ENCODE results near the gene VPS54.
"Not testable (repeated sequence)": the region's sequence is repeated elsewhere in the genome, so short reads cannot be mapped to it uniquely, and the experiment has no call there.

VPS54 gene

DNA sequence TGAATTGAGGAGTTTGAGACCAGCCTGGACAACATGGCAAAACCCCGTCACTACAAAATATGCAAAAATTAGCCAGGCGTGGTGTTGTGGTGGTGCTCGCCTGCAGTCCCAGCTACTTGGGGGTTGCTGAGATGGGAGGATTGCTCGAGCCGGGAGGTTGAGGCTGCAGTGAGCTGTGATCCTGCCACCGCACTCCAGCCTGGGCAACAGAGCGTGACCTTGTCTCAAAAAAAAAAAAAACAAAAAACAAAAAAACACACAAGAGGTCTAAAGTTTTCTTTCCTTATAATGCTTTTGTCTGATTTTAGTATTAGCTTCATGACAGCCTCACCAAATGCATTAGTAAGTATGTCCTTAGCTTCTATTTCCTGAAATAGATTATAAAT is 43.1 kb downstream of the VPS54 start:
- in situ Hi-C loops (cut with HindIII; ENCODE audit: low pct_unique_long_range_greater_than_20kb, low sequenced_read_pairs), result no loop called here
- no peak for TF ChIP-seq JUND (IDR thresholded peaks at IDR 0.05; ENCODE audit: low read depth)
- DNase-seq (ENCODE audit: low read depth in 1 of 2, low spot score in 1 of 2), result no peak

DNA sequence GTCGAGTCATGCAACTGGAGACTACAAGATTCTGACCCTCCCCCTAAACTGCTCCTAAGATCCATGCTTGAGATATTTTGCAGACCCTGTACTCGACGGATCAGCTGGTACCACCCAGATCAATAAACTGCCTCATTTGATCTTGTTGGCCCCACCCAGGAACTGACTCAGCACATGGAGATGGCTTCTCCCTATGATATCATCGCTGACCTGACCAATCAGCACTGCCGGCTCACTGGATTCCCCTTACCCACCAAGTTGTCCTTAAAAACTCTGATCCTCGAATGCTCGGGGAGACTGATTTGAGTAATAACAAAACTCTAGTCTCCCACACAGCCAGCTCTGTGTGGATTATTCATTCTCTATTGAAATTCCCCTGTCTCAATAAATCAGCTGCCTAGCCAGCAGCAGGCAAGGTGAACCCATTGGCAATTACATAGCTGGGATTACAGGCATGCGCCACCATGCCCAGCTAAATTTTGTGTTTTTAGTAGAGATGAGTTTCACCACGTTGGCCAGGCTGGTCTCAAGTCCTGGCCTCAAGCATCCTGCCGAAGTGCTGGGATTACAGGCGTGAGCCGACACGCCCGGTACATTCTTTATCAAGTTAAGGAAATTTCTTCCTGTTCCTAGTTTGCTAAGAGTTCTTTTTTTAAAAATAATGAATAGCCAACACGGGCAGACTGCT is 43.6 kb downstream of the VPS54 start:
- no peak for DNase-seq (ENCODE audit: low read depth in 1 of 2, low spot score in 1 of 2)
- no peak for TF ChIP-seq JUND (IDR thresholded peaks at IDR 0.05; ENCODE audit: low read depth)
- in situ Hi-C loops (cut with HindIII; ENCODE audit: low pct_unique_long_range_greater_than_20kb, low sequenced_read_pairs), result no loop called here

GRCh38 chr2:63975036-63975435 is 44.2 kb downstream of the VPS54 start:
- DNase-seq (ENCODE audit: low read depth in 1 of 2, low spot score in 1 of 2); in situ Hi-C loops (cut with HindIII; ENCODE audit: low pct_unique_long_range_greater_than_20kb, low sequenced_read_pairs): not testable (repeated sequence)

- in situ Hi-C loops (cut with HindIII; ENCODE audit: low pct_unique_long_range_greater_than_20kb, low sequenced_read_pairs), result no loop called here
- DNase-seq (ENCODE audit: low read depth in 1 of 2, low spot score in 1 of 2), result no peak
- no peak for TF ChIP-seq JUND (IDR thresholded peaks at IDR 0.05; ENCODE audit: low read depth)
Observed at GRCh38 chr2:63962186-63962585, 57.0 kb downstream of the VPS54 start.

GRCh38 chr2:63950414-63950813 is 68.8 kb downstream of the VPS54 start:
- DNase-seq (ENCODE audit: low read depth in 1 of 2, low spot score in 1 of 2), result no peak
- in situ Hi-C loops (cut with HindIII; ENCODE audit: low pct_unique_long_range_greater_than_20kb, low sequenced_read_pairs), result no loop called here
- no peak for TF ChIP-seq JUND (IDR thresholded peaks at IDR 0.05; ENCODE audit: low read depth)

GRCh38 chr2:63942788-63943187 is 76.4 kb downstream of the VPS54 start:
- no peak for DNase-seq (ENCODE audit: low read depth in 1 of 2, low spot score in 1 of 2)
- in situ Hi-C loops (cut with HindIII; ENCODE audit: low pct_unique_long_range_greater_than_20kb, low sequenced_read_pairs), result no loop called here
- TF ChIP-seq JUND (IDR thresholded peaks at IDR 0.05; ENCODE audit: low read depth), result no peak

GRCh38 chr2:63932104-63932503 is 87.1 kb downstream of the VPS54 start:
- in situ Hi-C loops (cut with HindIII; ENCODE audit: low pct_unique_long_range_greater_than_20kb, low sequenced_read_pairs); DNase-seq (ENCODE audit: low read depth in 1 of 2, low spot score in 1 of 2): not testable (repeated sequence)

GRCh38 chr2:63926815-63927214 is 92.4 kb downstream of the VPS54 start:
- in situ Hi-C loops (cut with HindIII; ENCODE audit: low pct_unique_long_range_greater_than_20kb, low sequenced_read_pairs), result no loop called here
- no peak for TF ChIP-seq JUND (IDR thresholded peaks at IDR 0.05; ENCODE audit: low read depth)
- DNase-seq (ENCODE audit: low read depth in 1 of 2, low spot score in 1 of 2), result no peak

DNA sequence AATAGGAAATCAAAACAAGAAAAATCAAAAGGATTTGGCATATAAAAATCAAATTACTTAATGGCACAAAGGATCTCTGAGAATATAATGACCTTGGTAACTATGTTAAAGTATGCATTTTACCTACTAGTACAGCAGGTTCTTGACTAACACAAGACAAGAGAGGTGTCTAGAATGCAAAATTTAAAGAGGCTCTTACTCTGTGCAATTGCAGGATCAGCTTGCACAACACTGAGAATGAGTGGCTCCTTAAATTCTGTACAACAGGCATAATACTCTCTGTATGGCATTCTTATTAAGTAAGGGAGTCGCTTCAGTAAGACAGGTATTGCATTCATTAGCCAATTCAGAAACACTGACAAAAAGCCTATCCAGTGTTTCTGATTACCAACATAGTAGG is 104.9 kb downstream of the VPS54 start:
- DNase-seq (ENCODE audit: low read depth in 1 of 2, low spot score in 1 of 2), result no peak
- TF ChIP-seq JUND (IDR thresholded peaks at IDR 0.05; ENCODE audit: low read depth), result no peak
- in situ Hi-C loops (cut with HindIII; ENCODE audit: low pct_unique_long_range_greater_than_20kb, low sequenced_read_pairs), result no loop called here

DNA sequence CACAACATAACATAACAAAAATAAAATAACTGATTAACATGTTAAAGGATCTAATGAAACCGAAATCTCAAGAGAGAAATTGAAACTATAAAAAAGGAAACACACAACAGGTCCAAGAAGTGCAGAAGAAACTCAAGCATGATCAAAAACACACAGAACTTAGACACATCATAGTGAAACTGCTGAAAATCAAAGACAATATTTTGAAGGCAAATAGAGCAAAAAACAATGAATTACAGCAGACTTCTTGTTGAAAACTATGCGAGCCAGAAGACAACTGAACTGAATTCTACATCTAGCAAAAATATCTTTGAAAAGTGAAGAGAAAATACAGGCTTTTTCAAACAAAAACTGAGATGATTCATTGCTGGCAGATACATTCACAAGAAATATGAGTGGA is 116.2 kb downstream of the VPS54 start:
- TF ChIP-seq JUND (IDR thresholded peaks at IDR 0.05; ENCODE audit: low read depth), result no peak
- in situ Hi-C loops (cut with HindIII; ENCODE audit: low pct_unique_long_range_greater_than_20kb, low sequenced_read_pairs), result no loop called here
- no peak for DNase-seq (ENCODE audit: low read depth in 1 of 2, low spot score in 1 of 2)

DNA sequence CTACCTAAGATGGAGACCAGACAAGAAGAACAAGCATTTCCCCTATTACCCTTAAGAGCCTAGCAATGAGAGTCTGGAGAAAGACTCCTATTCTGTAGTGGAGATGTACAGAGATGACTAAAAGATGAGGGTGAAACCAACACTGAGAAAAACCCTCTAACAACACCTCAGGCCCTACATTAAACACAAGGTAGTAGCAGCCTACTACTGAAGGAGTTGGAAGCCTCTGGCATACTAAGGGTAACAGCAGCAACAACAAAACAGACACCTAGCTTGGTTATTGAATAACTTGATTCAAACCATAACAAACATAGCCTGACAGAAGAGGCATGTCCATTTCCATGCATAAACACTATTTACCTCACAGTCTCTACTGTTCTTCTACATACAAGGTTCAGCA is 117.1 kb downstream of the VPS54 start:
- no peak for TF ChIP-seq JUND (IDR thresholded peaks at IDR 0.05; ENCODE audit: low read depth)
- in situ Hi-C loops (cut with HindIII; ENCODE audit: low pct_unique_long_range_greater_than_20kb, low sequenced_read_pairs), result no loop called here
- no peak for DNase-seq (ENCODE audit: low read depth in 1 of 2, low spot score in 1 of 2)

GRCh38 chr2:63899639-63900038 is 119.6 kb downstream of the VPS54 start:
- TF ChIP-seq JUND (IDR thresholded peaks at IDR 0.05; ENCODE audit: low read depth), result no peak
- in situ Hi-C loops (cut with HindIII; ENCODE audit: low pct_unique_long_range_greater_than_20kb, low sequenced_read_pairs), result no loop called here
- DNase-seq (ENCODE audit: low read depth in 1 of 2, low spot score in 1 of 2), result no peak

GRCh38 chr2:63898839-63899238 is 120.4 kb downstream of the VPS54 start:
- in situ Hi-C loops (cut with HindIII; ENCODE audit: low pct_unique_long_range_greater_than_20kb, low sequenced_read_pairs), result no loop called here
- no peak for DNase-seq (ENCODE audit: low read depth in 1 of 2, low spot score in 1 of 2)
- TF ChIP-seq JUND (IDR thresholded peaks at IDR 0.05; ENCODE audit: low read depth), result no peak

DNA sequence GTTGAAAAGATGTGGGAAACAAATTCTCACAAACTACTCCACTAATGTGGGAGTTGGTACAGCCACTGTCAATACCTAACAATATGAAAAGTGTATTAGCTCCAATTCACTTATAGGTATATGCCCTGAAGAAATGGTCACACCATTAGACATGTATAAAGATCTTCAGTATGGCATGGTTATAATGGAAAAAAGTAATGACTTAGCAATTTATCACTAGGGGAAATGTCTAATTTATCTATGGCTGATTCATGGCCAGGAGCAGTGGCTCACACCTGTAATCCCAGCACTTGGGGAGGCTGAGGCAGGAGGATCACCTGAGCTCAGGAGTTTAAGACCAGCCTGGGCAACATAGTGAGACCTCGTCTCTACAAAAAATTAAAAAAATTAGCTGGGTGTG is 125.1 kb downstream of the VPS54 start:
- DNase-seq (ENCODE audit: low read depth in 1 of 2, low spot score in 1 of 2), result no peak
- in situ Hi-C loops (cut with HindIII; ENCODE audit: low pct_unique_long_range_greater_than_20kb, low sequenced_read_pairs), result no loop called here
- TF ChIP-seq JUND (IDR thresholded peaks at IDR 0.05; ENCODE audit: low read depth), result no peak

All from T47D (cell line).